ENCODE results near the gene EML6. TPM values are rescaled to one million over a fixed set of nuclear protein-coding genes. Genes with fewer than 3 reads are reported as not detected.

The EML6 gene
- total RNA-seq, 1 donor from 2014 or later: 1.3 TPM

GRCh38 chr2:54936766-54937165 is 213.3 kb downstream of the EML6 start:
- intact Hi-C loops (cut with micrococcal nuclease): no loop called here

- intact Hi-C loops (cut with micrococcal nuclease): loop anchor here (5.0 kb wide), 1 partner anchor 37 kb away; no protein-coding TSS in a partner anchor
These were observed 216.1 kb downstream of the EML6 start for GRCh38 chr2:54939446-54940118.

DNA sequence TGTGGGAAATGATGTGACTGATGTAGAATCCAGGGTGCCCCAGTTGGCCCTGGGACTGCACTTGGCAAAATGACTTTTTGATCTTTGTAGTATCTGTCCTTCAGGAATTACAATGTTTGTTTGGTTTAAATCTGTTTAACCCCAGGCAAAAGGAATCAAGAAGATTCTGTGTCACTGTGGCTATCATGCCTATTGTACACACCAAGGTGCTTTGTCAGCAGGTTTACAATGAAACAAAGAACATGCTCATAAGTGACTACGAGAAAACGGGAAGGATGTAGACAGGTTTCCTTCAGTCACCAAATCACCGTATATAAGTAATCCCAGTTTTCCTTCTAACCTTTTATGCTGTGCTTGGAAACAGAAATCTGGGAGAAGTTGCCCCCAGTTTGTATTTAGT is 217.3 kb downstream of the EML6 start:
- intact Hi-C loops (cut with micrococcal nuclease): loop anchor here (5.0 kb wide), 1 partner anchor 38 kb away; no protein-coding TSS in a partner anchor

DNA sequence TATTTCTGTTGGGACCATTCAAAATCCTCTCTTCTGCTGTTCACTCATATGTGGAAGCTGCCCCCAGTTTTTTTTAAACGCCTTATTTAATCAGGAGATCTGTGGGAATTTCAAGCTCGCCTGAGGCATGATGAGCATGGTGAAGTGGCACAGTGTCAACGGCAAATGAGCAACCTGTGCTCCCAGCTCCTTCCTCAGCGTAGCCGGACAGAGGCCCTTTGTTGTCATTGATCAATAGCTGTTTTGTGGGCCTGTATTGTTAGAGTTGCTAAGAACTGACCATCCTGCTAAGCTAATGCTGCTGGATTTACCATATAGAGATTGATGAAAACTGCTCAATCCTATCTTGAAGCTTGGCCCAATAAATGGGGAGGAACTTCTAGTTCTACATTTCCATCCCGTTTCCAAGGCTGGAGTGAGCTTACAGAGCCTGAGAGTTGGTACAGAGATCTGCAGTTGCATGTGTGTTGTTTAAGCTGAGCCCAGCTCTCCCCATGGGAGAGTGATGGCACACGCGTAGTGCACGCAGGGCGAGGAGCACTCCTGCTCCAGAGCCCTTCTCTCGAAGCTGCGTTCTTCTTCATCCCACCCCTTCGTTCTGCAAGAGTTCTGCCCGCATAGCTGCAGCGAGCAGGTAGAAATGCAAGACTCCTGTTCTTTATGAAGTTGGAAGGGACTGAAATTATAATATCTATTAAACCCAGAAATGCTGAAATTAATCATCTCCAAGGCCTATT is 218.0 kb downstream of the EML6 start:
- intact Hi-C loops (cut with micrococcal nuclease): loop anchor here (5.0 kb wide), 1 partner anchor 39 kb away; no protein-coding TSS in a partner anchor

- intact Hi-C loops (cut with micrococcal nuclease): loop anchor here (5.0 kb wide), 1 partner anchor 40 kb away; no protein-coding TSS in a partner anchor
These were observed 218.9 kb downstream of the EML6 start for GRCh38 chr2:54942373-54942772.

DNA sequence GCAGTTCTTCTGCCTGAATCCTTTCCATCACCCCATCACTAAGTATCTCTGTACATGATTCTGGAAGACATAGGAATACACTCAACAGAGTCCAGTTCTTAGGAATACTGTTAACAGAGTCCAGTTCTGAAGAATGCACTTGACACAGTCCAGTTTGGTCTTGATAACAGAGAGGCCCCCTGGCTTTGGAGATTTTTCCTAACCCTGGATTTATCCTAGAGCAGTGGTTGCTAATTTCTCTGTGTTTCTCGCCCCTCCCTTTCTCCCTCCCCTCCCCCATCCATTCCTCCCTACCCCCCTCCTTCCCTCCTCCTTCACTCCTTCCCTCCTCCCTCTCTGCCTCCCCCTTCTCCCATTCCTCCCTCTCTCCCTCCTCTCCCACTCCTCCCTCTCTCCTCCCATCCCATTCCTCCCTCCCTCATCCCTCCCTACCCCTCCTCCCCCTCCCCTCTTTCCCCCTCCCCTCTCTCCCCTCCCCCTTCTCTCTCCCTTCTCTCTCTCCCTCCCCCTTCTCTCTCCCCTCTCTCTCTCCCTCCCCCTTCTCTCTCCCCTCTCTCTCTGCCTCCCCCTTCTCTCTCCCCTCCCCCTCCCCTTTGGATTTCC is 221.4 kb downstream of the EML6 start:
- intact Hi-C loops (cut with micrococcal nuclease): loop anchor here (5.0 kb wide), 1 partner anchor 43 kb away; no protein-coding TSS in a partner anchor

GRCh38 chr2:54945391-54946219 is 222.1 kb downstream of the EML6 start:
- intact Hi-C loops (cut with micrococcal nuclease): no loop called here

GRCh38 chr2:54946220-54946805 is 222.9 kb downstream of the EML6 start:
- intact Hi-C loops (cut with micrococcal nuclease): no loop called here

- intact Hi-C loops (cut with micrococcal nuclease): no loop called here
These were observed 223.7 kb downstream of the EML6 start for GRCh38 chr2:54947136-54947535.

DNA sequence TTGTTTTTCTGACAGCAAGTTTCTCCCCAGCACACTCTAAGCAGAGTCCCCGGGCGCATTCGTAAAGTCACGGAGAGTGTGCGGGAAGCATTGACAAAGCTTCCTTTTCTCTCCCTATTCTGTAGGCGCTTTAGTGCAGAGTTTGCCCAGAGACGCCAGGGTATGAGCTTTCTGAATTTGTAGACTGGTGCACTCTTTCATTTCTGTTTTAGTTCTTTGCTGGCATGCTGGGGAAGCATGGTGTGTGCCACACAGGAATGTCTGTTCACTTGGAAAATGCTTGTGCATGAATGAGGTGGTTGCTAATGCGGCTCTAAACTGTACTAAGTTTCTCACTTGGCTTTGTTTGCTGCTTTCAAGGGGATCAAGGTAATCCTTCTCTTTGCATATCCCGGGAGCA is 224.2 kb downstream of the EML6 start:
- intact Hi-C loops (cut with micrococcal nuclease): no loop called here

DNA sequence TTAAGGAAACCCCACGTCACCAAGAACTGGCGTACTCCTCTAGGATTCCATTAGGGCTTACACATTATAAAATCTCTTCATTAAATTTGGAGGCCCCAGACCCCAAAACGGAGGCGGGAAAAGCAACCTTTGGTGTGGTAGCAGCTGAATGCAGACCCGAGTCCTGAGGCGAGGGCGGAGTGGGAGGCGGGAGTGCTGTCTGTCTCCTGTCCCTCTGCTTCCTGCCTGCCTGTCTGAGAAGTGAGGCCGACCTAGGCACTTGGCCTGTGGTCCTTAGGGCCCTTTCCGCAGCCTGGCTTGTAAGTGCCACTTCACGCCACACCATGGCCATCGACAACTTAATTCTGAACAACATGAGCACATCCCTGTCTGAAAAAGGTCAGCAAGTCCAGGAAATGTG is 224.7 kb downstream of the EML6 start:
- intact Hi-C loops (cut with micrococcal nuclease): no loop called here

GRCh38 chr2:54949431-54949830 is 226.0 kb downstream of the EML6 start:
- intact Hi-C loops (cut with micrococcal nuclease): no loop called here

DNA sequence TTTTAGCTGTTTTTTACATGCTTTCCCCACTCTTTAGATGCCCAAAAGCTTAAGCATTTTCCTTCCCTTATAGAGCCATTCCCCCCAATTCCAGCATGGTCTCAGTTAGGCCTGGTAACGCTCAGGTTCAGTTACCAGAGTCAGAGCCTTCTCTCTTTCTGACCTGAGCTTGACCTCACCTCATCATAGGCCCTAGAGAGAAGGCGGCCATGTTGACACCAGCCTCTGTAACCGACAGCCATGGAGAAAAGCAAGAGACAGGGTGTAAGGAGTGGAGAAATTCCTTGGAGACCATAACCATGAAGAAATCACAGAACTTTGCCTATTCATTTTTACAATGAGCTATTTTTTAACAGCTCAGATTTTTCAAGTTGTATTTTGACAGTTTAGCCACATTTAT is 227.3 kb downstream of the EML6 start:
- intact Hi-C loops (cut with micrococcal nuclease): no loop called here

GRCh38 chr2:54952425-54952824 is 229.0 kb downstream of the EML6 start:
- intact Hi-C loops (cut with micrococcal nuclease): no loop called here

DNA sequence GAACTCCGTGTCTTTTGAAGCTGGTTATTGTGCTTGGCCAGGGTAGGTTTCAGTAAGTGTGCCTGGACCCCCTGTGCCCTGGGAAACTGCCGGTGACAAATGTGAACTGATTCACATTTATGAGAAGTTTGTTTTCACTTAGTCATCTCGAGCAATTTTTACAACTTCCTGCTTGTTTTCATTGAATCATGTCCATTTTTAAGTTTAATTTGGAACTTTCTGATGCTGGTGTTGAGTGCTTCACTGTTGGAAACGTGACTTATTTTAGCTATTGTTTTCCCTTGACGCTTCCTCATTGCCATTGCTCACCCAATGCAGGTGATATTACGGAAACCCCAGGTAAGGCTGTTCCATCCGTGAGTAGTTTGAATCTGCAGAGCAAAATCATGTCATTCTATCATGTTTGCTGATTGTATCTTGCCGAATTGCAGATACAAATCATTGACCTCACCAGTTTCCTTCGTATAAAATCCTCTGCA is 229.6 kb downstream of the EML6 start:
- intact Hi-C loops (cut with micrococcal nuclease): no loop called here

DNA sequence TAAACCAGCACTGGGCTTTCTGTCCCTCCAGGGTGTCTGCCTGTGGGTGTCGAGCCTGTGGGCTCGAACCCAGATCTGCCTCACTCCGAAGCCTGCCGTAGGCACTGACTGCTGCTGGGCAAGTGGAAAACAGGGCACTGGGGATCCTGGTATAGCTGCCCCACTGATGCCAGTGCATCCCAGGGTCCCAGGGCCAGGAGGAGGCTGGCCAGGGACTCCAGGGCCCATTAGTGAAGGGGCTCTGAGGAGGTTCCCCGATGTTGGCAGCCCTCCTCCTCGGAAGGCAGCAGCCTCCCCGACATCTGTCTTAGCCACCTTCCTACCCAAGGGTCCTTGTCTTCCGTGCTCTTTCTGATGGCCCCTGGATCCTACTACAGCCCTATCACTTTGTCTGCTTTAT is 230.7 kb downstream of the EML6 start:
- intact Hi-C loops (cut with micrococcal nuclease): no loop called here

DNA sequence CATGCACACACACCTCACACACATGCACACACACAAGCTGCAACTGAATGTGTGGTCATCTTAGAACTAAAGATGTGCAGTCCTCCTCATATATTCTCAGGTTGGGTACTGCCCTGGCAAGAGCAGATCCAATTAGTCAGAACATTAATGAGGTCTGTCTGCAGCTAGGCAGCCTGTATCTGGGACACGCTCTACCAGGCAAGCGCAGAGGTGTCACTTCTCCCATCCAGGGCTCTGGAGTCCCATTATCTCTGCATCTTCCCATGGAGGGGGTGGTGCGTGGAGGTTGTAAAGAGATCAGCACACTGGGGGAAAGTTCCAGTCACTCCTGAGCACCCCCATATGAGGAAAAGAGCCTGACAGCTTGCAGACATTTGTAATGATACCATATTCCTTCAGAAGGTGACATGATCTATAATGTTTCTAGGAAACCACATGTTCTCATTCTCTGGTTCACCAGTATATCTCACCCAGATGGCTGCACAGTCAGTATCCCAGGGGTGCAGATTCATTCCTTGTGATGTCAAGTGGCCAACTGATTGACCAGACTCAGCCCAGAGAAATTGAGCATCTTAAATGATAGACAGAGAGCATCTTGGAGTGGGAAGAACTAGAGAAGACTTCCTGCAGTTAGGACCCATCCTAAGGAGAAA is 231.4 kb downstream of the EML6 start:
- intact Hi-C loops (cut with micrococcal nuclease): no loop called here

- intact Hi-C loops (cut with micrococcal nuclease): no loop called here
These were observed 232.1 kb downstream of the EML6 start for GRCh38 chr2:54955358-54956110.

DNA sequence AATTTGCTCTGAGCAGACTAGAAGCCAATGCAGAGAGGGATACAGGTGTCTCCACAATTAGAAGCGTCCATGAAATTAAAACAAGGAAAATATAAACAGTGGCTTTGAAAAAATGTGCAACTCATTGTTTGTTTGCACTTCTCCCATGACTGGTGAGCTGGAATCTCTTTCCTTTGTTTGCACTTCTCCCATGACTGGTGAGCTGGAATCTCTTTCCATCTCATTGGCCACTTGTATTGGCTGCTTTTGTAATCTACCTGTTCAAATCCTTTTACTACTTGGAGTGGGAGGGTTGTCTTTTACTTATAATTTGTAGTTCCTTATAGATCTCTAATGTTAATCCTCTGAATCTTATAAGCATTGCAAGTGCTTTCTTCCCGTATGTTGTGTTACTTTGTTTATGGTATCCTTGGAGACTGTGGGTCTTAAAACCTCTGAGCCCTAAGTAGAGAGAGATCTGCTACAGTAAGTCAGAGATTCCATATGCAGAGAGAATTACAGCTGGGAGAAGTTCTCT is 232.7 kb downstream of the EML6 start:
- intact Hi-C loops (cut with micrococcal nuclease): no loop called here

All from T-helper 1 cell treated with Interleukin-12 subunit alpha and Interleukin-12 subunit beta and Interleukin-4 antibody, amounts not matched to agents 30 ng/mL and 1 ng/mL, for 36 hours (primary cell).